ENCODE results near the gene MYL7.

MYL7 gene

GRCh38 chr7:44144426-44144967 lies 3.4 kb upstream of the MYL7 start:
- no peak overlapping the region for H3K4me3 ChIP-seq (ENCODE audit: low read depth, low read length)
- DNase-seq (ENCODE audit: low read depth) = no peak
- TF ChIP-seq CTCF (IDR thresholded peaks at IDR 0.05; ENCODE audit: low read depth, low read length, missing control alignments) = no peak

GRCh38 chr7:44143646-44144250 lies 2.6 kb upstream of the MYL7 start:
- no peak for DNase-seq (ENCODE audit: low read depth)
- TF ChIP-seq CTCF (IDR thresholded peaks at IDR 0.05; ENCODE audit: low read depth, low read length, missing control alignments) = no peak
- H3K4me3 ChIP-seq (ENCODE audit: low read depth, low read length) = no peak overlapping the region

GRCh38 chr7:44142028-44142427 lies 896 bp upstream of the MYL7 start:
- H3K4me3 ChIP-seq (ENCODE audit: low read depth, low read length) = no peak overlapping the region
- TF ChIP-seq CTCF (IDR thresholded peaks at IDR 0.05; ENCODE audit: low read depth, low read length, missing control alignments) = no peak
- no peak for DNase-seq (ENCODE audit: low read depth)

GRCh38 chr7:44140341-44140740 lies 791 bp downstream of the MYL7 start:
- no peak for TF ChIP-seq CTCF (IDR thresholded peaks at IDR 0.05; ENCODE audit: low read depth, low read length, missing control alignments)
- H3K4me3 ChIP-seq (ENCODE audit: low read depth, low read length) = no peak overlapping the region
- DNase-seq (ENCODE audit: low read depth) = no peak

- H3K4me3 ChIP-seq (ENCODE audit: low read depth, low read length) = no peak overlapping the region
- TF ChIP-seq CTCF (IDR thresholded peaks at IDR 0.05; ENCODE audit: low read depth, low read length, missing control alignments) = no peak
- no peak for DNase-seq (ENCODE audit: low read depth)
These were observed 1.7 kb downstream of the MYL7 start for GRCh38 chr7:44139311-44140010.

- no peak overlapping the region for H3K4me3 ChIP-seq (ENCODE audit: low read depth, low read length)
- DNase-seq (ENCODE audit: low read depth) = no peak
- TF ChIP-seq CTCF (IDR thresholded peaks at IDR 0.05; ENCODE audit: low read depth, low read length, missing control alignments) = no peak
These were observed 2.4 kb downstream of the MYL7 start for GRCh38 chr7:44138698-44139097.
